Caco-2 (cell line): ENCODE results near the gene RANBP17. TPM values are rescaled to one million over a fixed set of nuclear protein-coding genes. Genes with fewer than 3 reads are reported as not detected.

ENCODE experiments used
- BruUV-seq: library from RNA; stranded (reverse); fragments of 400-500 nt; replicated peaks from 2 replicates; lab custom pipeline; 2021; lab: Mats Ljungman, UMichigan
- CTCF ChIA-PET: fragments of 300-600 bp; sonication (Branson Sonifier 250); formaldehyde crosslinking; loops from one replicate; lab custom pipeline; 2022; ENCODE audit warnings: antibody characterized with exemption; lab: Charles Lee
- POLR2A ChIA-PET: fragments of 300-600 bp; sonication (Branson Sonifier 250); formaldehyde crosslinking; loops from one replicate; lab custom pipeline; 2022; ENCODE audit warnings: antibody characterized with exemption; lab: Charles Lee
- DNase-seq, 2 experiments: peaks; one replicate each; pipeline versions ENCODE4 v3.0.0 to v3.0.0-alpha.2; 2020 to 2022
- H3K27me3 ChIP-seq: replicated peaks from 2 replicates; pipeline ENCODE4 v1.6.0; 2011; ENCODE audit warnings: low read length; ENCODE audit not compliant: control insufficient read depth, insufficient read depth
- H3K36me3 ChIP-seq: 2 replicates; pipeline ENCODE4 v1.5.1; 2011; ENCODE audit warnings: low read length; ENCODE audit not compliant: control insufficient read depth, insufficient read depth
- H3K4me1 ChIP-seq: fragments of 250-450 bp; sonication (Bioruptor Pico); 2 replicates; pipeline ENCODE4 v1.5.1; 2020; ENCODE audit warnings: mild to moderate bottlenecking
- H3K4me3 ChIP-seq: 2 replicates; pipeline ENCODE4 v1.5.1; 2011; ENCODE audit warnings: low read depth, mild to moderate bottlenecking, control low read depth, low read length
- H3K9me3 ChIP-seq: fragments of 250-450 bp; sonication (Bioruptor Pico); 2 replicates; pipeline ENCODE4 v1.5.1; 2020; ENCODE audit warnings: mild to moderate bottlenecking, moderate library complexity
- H3K27ac Mint-ChIP-seq: one replicate; pipeline ENCODE4 v1.8.0; 2022; ENCODE audit warnings: mixed read lengths; ENCODE audit not compliant: unreplicated experiment
- H3K27me3 Mint-ChIP-seq: one replicate; pipeline ENCODE4 v1.8.0; 2022; ENCODE audit warnings: mixed read lengths; ENCODE audit not compliant: insufficient read depth, unreplicated experiment
- H3K36me3 Mint-ChIP-seq: one replicate; pipeline ENCODE4 v1.8.0; 2022; ENCODE audit warnings: mild to moderate bottlenecking, mixed read lengths; ENCODE audit not compliant: insufficient read depth, unreplicated experiment
- H3K4me1 Mint-ChIP-seq: one replicate; pipeline ENCODE4 v1.8.0; 2022; ENCODE audit warnings: low read depth, mixed read lengths; ENCODE audit not compliant: unreplicated experiment
- H3K4me3 Mint-ChIP-seq: one replicate; pipeline ENCODE4 v1.8.0; 2022; ENCODE audit warnings: mild to moderate bottlenecking, moderate library complexity, mixed read lengths; ENCODE audit not compliant: unreplicated experiment
- H3K9me3 Mint-ChIP-seq: one replicate; pipeline ENCODE4 v1.8.0; 2022; ENCODE audit warnings: mixed read lengths; ENCODE audit not compliant: unreplicated experiment
- CTCF ChIP-seq, 2 experiments: fragments of 200-600 bp in 1 of 2; IDR thresholded peaks; 1 replicate in 1 of 2; 2 replicates in 1 of 2; pipeline versions ENCODE4 v1.5.1 to v1.8.0; 2011 to 2022; ENCODE audit warnings: antibody characterized with exemption in 1 of 2, control low read depth in 1 of 2, inconsistent platforms in 1 of 2, low read depth in 1 of 2, low read length in 1 of 2, mild to moderate bottlenecking in 1 of 2, moderate library complexity in 1 of 2; ENCODE audit not compliant: insufficient read depth in 1 of 2, severe bottlenecking in 1 of 2, unreplicated experiment in 1 of 2
- intact Hi-C: fragments of 100-400 bp; cut with micrococcal nuclease; formaldehyde crosslinking; loops from one replicate; pipeline ENCODE4 v1.10.0; 2022; ENCODE audit not compliant: unreplicated experiment
- total RNA-seq: library from RNA; stranded (reverse); gene quantifications from 2 replicates; pipeline ENCODE4 v1.2.3, GENCODE V29; 2022

The RANBP17 gene
- total RNA-seq, 1 experiment from 2014 or later = 28.2 TPM

- BruUV-seq = no TSS peak
- no peak overlapping the region for H3K4me3 Mint-ChIP-seq
Observed at GRCh38 chr5:171010816-171011215, 149.0 kb downstream of the RANBP17 start.

GRCh38 chr5:171023508-171023907 lies 161.7 kb downstream of the RANBP17 start:
- no TSS peak for BruUV-seq
- Mint-ChIP-seq H3K9me3 (peaks cover 25% of the 10 kb centered on the region), H3K4me3 (no peak overlapping the region), H3K36me3 (no peaks in the 10 kb centered on the region), H3K4me1 (no peaks in the 10 kb centered on the region), H3K27ac (no peak overlapping the region), H3K27me3 (no peaks in the 10 kb centered on the region)
- no peak overlapping the region for H3K4me3 ChIP-seq
- ChIA-PET CTCF (no interaction called here), POLR2A (no interaction called here)
- intact Hi-C loops = no loop called here
- no peak for TF ChIP-seq CTCF (IDR thresholded peaks at IDR 0.05; ENCODE audit: insufficient read depth in 1 of 2, low read depth in 1 of 2, low read length in 1 of 2, severe bottlenecking in 1 of 2, unreplicated experiment in 1 of 2)
- peaks cover 16% of the 10 kb centered on the region; the same call in 1 of the 2 replicates for H3K9me3 ChIP-seq
- no peaks in the 10 kb centered on the region for H3K36me3 ChIP-seq
- DNase-seq = no peak
- no peaks in the 10 kb centered on the region for H3K4me1 ChIP-seq
- H3K27me3 ChIP-seq = no peaks in the 10 kb centered on the region

More at GRCh38 chr5:171010816-171011215, 149.0 kb downstream of the RANBP17 start:
- Histone ChIP-seq H3K4me1 (no peaks in the 10 kb centered on the region), H3K4me3 (no peak overlapping the region), H3K36me3 (no peaks in the 10 kb centered on the region), H3K27me3 (no peaks in the 10 kb centered on the region), H3K9me3 (no peaks in the 10 kb centered on the region)
- no peak for TF ChIP-seq CTCF (IDR thresholded peaks at IDR 0.05; ENCODE audit: insufficient read depth in 1 of 2, low read depth in 1 of 2, low read length in 1 of 2, severe bottlenecking in 1 of 2, unreplicated experiment in 1 of 2)
- intact Hi-C loops = no loop called here
- ChIA-PET CTCF (no interaction called here), POLR2A (no interaction called here)
- H3K36me3 Mint-ChIP-seq = no peaks in the 10 kb centered on the region
- H3K27ac Mint-ChIP-seq = no peak overlapping the region
- H3K9me3 Mint-ChIP-seq = peaks cover 7% of the 10 kb centered on the region
- H3K4me1 Mint-ChIP-seq = no peaks in the 10 kb centered on the region
- no peak for DNase-seq
- H3K27me3 Mint-ChIP-seq = no peaks in the 10 kb centered on the region

- Histone ChIP-seq H3K36me3 (no peaks in the 10 kb centered on the region), H3K4me3 (no peak overlapping the region), H3K9me3 (peaks cover 16% of the 10 kb centered on the region; the same call in 1 of the 2 replicates), H3K27me3 (no peaks in the 10 kb centered on the region), H3K4me1 (no peaks in the 10 kb centered on the region)
- Mint-ChIP-seq H3K4me3 (no peak overlapping the region), H3K4me1 (no peaks in the 10 kb centered on the region), H3K9me3 (peaks cover 22% of the 10 kb centered on the region), H3K27me3 (no peaks in the 10 kb centered on the region), H3K36me3 (no peaks in the 10 kb centered on the region), H3K27ac (no peak overlapping the region)
- ChIA-PET POLR2A (no interaction called here), CTCF (no interaction called here)
- BruUV-seq = no TSS peak
- TF ChIP-seq CTCF (IDR thresholded peaks at IDR 0.05; ENCODE audit: insufficient read depth in 1 of 2, low read depth in 1 of 2, low read length in 1 of 2, severe bottlenecking in 1 of 2, unreplicated experiment in 1 of 2) = no peak
- no peak for DNase-seq
- intact Hi-C loops = no loop called here
Observed at GRCh38 chr5:171024084-171024483, 162.3 kb downstream of the RANBP17 start.
